Brain microvascular endothelial cell (primary cell): ENCODE measurements around the gene PTPRU.

Experiments used
- DNase-seq: peaks from one replicate; pipeline ENCODE4 v3.0.0-alpha.2; 2020
- H3K27ac ChIP-seq: fragments of 250-450 bp; sonication (Bioruptor Pico); 2 replicates; pipeline ENCODE4 v1.5.1; 2020; ENCODE audit warnings: mild to moderate bottlenecking, moderate library complexity
- H3K27me3 ChIP-seq: fragments of 250-450 bp; sonication (Bioruptor Pico); replicated peaks from 2 replicates; pipeline ENCODE4 v1.5.1; 2020; ENCODE audit warnings: mild to moderate bottlenecking
- H3K36me3 ChIP-seq: fragments of 250-450 bp; sonication (Bioruptor Pico); replicated peaks from 2 replicates; pipeline ENCODE4 v1.5.1; 2020; ENCODE audit warnings: mild to moderate bottlenecking
- H3K4me3 ChIP-seq: 2 replicates; pipeline ENCODE4 v1.5.1; 2011; ENCODE audit warnings: low read depth, mild to moderate bottlenecking, control low read depth, low read length, moderate library complexity
- in situ Hi-C: cut with HindIII; loops from 2 replicates; pipeline ENCODE4 v1.10.0; 2017; ENCODE audit warnings: low sequenced_read_pairs, low pct_ligation_motif_present
- TF ChIP-seq, protein P1 (sequence below): IDR thresholded peaks from 2 replicates; pipeline ENCODE4 v1.5.1; 2011; ENCODE audit warnings: low read depth, mild to moderate bottlenecking, moderate library complexity, low read length, control low read depth, inconsistent platforms; ENCODE audit errors: missing control alignments

Gene PTPRU

DNA sequence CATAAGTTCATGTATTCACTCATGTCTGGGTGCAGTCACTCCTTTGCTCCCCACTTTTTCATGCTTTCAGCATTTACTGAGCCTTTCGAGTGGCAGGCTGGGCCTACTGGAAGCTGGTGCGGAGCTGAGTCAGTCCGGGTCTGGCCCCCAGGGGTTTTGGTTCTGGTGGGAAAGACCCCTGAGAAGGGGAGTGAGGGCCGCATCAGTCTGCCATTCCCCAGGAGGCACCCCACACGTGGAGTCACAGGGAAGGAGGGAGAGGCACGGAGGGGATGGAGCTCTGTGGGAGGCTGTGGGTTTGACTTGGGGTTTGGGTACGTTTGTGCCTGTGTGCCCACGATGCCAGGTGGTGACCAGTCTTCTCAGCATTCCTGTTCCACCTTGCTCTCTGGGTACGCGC, 87.9 kb downstream of the PTPRU start:
- Histone ChIP-seq H3K4me3 (no peak overlapping the region), H3K27ac (no peak overlapping the region), H3K27me3 (no peaks in the 10 kb centered on the region), H3K36me3 (no peaks in the 10 kb centered on the region)
- TF ChIP-seq, protein P1, sequence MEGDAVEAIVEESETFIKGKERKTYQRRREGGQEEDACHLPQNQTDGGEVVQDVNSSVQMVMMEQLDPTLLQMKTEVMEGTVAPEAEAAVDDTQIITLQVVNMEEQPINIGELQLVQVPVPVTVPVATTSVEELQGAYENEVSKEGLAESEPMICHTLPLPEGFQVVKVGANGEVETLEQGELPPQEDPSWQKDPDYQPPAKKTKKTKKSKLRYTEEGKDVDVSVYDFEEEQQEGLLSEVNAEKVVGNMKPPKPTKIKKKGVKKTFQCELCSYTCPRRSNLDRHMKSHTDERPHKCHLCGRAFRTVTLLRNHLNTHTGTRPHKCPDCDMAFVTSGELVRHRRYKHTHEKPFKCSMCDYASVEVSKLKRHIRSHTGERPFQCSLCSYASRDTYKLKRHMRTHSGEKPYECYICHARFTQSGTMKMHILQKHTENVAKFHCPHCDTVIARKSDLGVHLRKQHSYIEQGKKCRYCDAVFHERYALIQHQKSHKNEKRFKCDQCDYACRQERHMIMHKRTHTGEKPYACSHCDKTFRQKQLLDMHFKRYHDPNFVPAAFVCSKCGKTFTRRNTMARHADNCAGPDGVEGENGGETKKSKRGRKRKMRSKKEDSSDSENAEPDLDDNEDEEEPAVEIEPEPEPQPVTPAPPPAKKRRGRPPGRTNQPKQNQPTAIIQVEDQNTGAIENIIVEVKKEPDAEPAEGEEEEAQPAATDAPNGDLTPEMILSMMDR: no peak
- DNase-seq: no peak
- in situ Hi-C loops: no loop called here

DNA sequence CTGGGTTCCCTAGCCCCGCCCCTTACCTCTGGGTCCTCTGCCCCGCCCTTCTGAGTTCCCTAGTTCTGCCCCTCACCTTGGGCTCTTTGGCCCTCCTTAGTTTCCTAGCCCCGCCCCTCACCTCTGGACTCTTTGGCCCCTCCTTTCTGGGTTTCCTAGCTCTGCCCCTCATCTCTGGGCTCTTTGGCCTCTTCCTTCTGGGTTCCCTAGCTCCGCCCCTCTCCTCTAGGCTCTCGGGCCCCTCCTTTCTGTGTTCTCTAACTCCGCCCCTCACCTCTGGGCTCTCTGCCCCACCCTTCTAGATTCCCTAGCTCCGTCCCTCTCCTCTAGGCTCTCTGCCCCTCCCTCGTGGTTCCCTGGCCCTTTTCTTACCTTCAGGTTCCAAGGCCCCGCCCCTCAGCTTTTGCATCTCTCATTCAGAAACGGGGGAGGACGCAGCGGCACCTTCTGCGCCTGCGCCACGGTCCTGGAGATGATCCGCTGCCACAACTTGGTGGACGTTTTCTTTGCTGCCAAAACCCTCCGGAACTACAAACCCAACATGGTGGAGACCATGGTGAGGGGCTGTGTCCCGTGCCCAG, 88.5 kb downstream of the PTPRU start:
- TF ChIP-seq, protein P1: no peak
- Histone ChIP-seq H3K27ac (no peak overlapping the region), H3K27me3 (no peaks in the 10 kb centered on the region), H3K36me3 (no peaks in the 10 kb centered on the region), H3K4me3 (no peak overlapping the region)
- no peak for DNase-seq
- in situ Hi-C loops: no loop called here

DNA sequence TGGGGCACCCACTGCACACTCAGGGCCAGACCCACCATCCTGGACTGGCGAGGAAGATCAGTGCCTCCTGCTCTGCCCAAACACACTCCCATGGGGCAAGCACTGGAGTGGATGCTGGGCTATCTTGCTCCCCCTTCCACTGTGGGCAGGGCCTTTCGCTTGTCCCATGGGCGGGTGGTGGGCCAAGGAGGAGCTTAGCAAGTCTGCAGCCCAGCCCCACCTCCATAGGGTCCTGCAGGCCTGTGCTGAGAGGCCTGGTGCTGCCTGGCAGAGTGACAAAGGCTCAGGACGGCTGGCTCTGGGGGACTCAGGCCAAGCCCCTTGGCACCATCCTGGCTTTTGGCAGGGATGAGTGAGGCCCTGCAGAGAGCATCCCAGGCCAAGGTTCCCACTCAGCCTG, 89.4 kb downstream of the PTPRU start:
- TF ChIP-seq, protein P1: no peak
- in situ Hi-C loops: no loop called here

DNA sequence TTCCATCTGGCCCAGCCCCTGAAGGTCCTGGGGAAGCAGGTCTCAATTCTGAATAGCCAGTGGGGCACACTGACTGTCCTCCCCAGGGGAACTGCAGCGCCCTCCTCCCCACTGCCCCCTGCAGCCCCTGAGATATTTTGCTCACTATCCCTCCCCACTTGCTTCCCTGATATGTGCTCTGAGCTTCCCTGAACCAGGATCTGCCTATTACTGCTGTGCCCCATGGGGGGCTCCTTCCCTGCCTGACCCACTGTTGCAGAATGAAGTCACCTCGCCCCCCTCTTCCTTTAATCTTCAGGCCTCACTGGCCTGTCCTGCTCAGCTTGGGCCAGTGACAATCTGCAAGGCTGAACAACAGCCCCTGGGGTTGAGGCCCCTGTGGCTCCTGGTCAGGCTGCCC, 89.8 kb downstream of the PTPRU start:
- no peak for DNase-seq
- no peak overlapping the region for H3K4me3 ChIP-seq
- no peak overlapping the region for H3K27ac ChIP-seq
- in situ Hi-C loops: no loop called here
- H3K27me3 ChIP-seq: no peaks in the 10 kb centered on the region
- H3K36me3 ChIP-seq: no peaks in the 10 kb centered on the region
- TF ChIP-seq, protein P1: no peak

More for the DNA sequence above, 89.4 kb downstream of the PTPRU start:
- no peak for DNase-seq
- Histone ChIP-seq H3K27ac (no peak overlapping the region), H3K4me3 (no peak overlapping the region), H3K36me3 (no peaks in the 10 kb centered on the region), H3K27me3 (no peaks in the 10 kb centered on the region)

DNA sequence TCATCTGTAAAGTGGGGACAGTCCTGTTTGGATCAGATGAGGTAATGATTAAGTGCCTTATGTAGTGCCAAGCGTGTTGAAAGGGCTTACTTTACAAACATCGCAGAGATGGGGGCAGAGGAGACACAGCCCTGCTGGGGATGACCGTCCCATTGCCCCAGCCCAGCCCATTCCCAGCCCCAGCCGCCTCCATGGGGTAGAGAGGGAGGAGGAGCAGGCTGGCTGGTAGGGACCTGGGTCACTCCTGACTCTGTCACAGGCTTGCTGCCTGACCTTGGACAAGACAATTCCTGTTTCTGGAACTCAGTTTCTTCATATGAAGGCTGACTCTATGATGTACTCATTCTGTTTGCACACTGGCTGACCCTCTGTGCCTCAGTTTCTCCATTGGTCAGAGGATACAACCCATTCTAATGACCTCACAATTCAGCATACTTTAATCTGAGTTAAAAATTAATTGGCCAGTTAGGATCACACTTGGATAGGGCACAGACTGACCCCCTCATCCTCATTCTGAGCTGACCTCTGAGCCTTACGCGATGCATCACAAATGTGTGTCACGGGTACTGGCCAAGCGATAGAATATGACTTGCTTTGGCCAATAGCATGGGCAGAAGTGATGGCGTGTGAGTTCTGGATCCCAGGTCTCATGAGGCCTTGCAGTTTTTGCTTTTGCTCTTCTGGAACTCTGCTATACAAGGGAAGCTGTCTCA, 91.1 kb downstream of the PTPRU start:
- H3K27me3 ChIP-seq: no peaks in the 10 kb centered on the region
- in situ Hi-C loops: no loop called here
- no peaks in the 10 kb centered on the region for H3K36me3 ChIP-seq
- DNase-seq: no peak
- TF ChIP-seq, protein P1: no peak
- no peak overlapping the region for H3K27ac ChIP-seq
- H3K4me3 ChIP-seq: no peak overlapping the region
